ENCODE data around the gene CNTFR.

- TF ChIP-seq EZH2phosphoT487 (IDR thresholded peaks at IDR 0.05; ENCODE audit: insufficient read depth, low read depth): no peak
- TF ChIP-seq EZH2 (IDR thresholded peaks at IDR 0.05; ENCODE audit: insufficient read depth, poor library complexity, severe bottlenecking): no peak
These were observed 46.0 kb upstream of the CNTFR start for GRCh38 chr9:34635556-34635955.
